ENCODE data around the gene ZDHHC6. TPM values are rescaled to one million over a fixed set of nuclear protein-coding genes. Genes with fewer than 3 reads are reported as not detected.

Gene ZDHHC6
- total RNA-seq, 2 donors from 2014 or later: 12.2 to 14.5 TPM

DNA sequence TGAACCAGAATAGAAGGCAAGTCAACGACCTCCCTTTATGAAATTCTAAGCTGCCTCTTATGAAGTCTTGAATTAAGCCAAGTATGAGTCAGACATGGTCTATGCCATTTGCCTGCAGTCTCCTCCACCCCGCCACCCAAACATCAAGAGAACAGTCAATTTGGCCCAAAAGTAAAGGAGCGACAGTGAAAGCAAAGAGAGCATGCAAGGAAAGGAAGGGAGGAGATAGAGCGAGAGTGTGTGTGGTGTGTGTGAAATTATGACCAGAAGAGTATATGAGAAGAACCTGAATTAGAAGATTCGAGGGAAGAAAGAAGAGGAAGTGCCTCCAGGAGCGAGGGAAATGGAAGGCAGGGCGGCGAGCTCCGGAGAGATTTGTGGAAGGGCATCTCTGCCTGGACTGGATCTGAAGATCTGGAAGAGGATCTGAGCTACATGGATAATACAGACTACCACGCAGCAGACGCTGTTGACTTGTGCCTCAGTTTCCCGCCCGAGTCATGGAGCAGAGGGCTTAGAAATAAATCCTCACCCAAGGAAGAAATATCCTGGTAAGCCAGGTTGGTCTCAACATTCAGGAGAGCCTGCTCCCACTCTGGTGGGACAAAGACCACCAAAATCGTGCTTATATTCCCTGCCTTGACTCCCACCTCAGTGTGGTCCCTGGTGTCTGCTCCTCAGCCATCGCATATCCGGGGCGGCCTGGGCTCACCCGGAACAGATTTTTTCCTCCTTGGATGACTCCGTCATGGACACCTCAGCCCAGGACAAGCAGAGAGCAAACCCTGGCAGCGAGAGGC, 459 bp downstream of the ZDHHC6 start:
- WGBS, 2 donors: 2 to 4% methylated on average over 18 to 20 of the region's 20 CpGs
- Histone ChIP-seq H3K27me3 (no peaks in the 10 kb centered on the region), H3K36me3 (replicated peaks in 1 of 2; ENCODE audit: insufficient read depth in 1 of 2, low read depth in 2 of 2) (peaks cover 0 to 2% of the 10 kb centered on the region in 2 donors), H3K4me1 (peaks cover 24% of the 10 kb centered on the region), H3K4me3 (peak overlapping the region; percentile 75 to 85), H3K9me3 (no peaks in the 10 kb centered on the region), H3K27ac (peak overlapping the region; percentile 82 to 94 (median 87))
- TF ChIP-seq, protein P1, sequence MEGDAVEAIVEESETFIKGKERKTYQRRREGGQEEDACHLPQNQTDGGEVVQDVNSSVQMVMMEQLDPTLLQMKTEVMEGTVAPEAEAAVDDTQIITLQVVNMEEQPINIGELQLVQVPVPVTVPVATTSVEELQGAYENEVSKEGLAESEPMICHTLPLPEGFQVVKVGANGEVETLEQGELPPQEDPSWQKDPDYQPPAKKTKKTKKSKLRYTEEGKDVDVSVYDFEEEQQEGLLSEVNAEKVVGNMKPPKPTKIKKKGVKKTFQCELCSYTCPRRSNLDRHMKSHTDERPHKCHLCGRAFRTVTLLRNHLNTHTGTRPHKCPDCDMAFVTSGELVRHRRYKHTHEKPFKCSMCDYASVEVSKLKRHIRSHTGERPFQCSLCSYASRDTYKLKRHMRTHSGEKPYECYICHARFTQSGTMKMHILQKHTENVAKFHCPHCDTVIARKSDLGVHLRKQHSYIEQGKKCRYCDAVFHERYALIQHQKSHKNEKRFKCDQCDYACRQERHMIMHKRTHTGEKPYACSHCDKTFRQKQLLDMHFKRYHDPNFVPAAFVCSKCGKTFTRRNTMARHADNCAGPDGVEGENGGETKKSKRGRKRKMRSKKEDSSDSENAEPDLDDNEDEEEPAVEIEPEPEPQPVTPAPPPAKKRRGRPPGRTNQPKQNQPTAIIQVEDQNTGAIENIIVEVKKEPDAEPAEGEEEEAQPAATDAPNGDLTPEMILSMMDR (IDR thresholded peaks at IDR 0.05): no peak
- no peak for TF ChIP-seq POLR2A (IDR thresholded peaks at IDR 0.05)
- DNase-seq: no peak
- intact Hi-C loops (cut with DNase I): no loop called here
- ATAC-seq: no peak

DNA sequence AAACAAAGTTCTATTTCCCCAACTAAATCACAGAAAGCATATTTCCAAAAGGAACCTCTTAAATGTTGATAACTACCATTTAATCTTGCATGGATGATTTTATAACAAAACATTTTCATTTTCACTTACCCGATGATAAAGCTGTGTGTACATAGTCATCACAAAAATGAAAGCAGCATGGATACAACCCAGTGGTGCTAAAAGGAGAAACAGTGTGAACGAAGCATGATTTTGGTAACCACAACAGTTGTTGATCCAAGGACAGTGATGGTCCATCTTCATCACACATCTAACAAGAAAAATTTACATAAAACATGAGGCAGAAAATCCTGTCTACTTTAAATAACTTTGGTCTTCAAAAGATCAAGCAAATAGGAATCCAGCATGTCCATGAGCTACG, 4.7 kb downstream of the ZDHHC6 start:
- WGBS, 2 donors: 47 to 48% methylated on average over 3 of the region's 3 CpGs
- intact Hi-C loops (cut with DNase I): no loop called here
- no peak for TF ChIP-seq POLR2A (IDR thresholded peaks at IDR 0.05)
- H3K27me3 ChIP-seq: no peaks in the 10 kb centered on the region
- ATAC-seq (no peak), DNase-seq (no peak)
- H3K9me3 ChIP-seq: no peaks in the 10 kb centered on the region
- peaks cover 11% of the 10 kb centered on the region for H3K4me1 ChIP-seq
- H3K4me3 ChIP-seq: no peak overlapping the region
- H3K27ac ChIP-seq: no peak overlapping the region
- peaks cover 0 to 14% of the 10 kb centered on the region in 2 donors for H3K36me3 ChIP-seq (replicated peaks in 1 of 2; ENCODE audit: insufficient read depth in 1 of 2, low read depth in 2 of 2)

DNA sequence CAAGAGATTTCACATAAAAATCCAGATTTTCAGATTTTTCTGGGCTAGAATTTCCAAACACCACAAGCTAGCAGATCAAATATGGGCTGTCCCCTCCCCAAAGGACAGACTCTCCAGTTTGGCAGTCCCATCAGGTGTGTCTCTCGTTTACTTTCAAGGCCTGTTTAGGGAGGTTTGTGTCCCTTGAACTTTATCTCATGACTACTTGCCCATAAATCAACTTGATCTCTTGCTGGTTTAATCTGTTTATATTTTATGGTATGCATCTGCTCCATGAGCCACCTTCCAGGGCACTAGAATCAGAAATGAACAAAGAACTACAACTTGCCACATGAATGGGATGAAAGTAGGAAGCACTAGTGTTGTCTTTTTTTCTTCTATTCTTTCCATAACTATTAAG, 5.2 kb downstream of the ZDHHC6 start:
- intact Hi-C loops (cut with DNase I): no loop called here
- Histone ChIP-seq H3K27me3 (no peaks in the 10 kb centered on the region), H3K4me1 (peaks cover 11% of the 10 kb centered on the region), H3K36me3 (replicated peaks in 1 of 2; ENCODE audit: insufficient read depth in 1 of 2, low read depth in 2 of 2) (peaks cover 0 to 15% of the 10 kb centered on the region in 2 donors), H3K9me3 (no peaks in the 10 kb centered on the region), H3K27ac (no peak overlapping the region), H3K4me3 (no peak overlapping the region)
- ATAC-seq (no peak), DNase-seq (no peak)
- TF ChIP-seq, protein P1 (IDR thresholded peaks at IDR 0.05): no peak
- TF ChIP-seq POLR2A (IDR thresholded peaks at IDR 0.05): no peak
- 80 to 88% methylated on average over 1 of the region's 1 CpG for WGBS, 2 donors

DNA sequence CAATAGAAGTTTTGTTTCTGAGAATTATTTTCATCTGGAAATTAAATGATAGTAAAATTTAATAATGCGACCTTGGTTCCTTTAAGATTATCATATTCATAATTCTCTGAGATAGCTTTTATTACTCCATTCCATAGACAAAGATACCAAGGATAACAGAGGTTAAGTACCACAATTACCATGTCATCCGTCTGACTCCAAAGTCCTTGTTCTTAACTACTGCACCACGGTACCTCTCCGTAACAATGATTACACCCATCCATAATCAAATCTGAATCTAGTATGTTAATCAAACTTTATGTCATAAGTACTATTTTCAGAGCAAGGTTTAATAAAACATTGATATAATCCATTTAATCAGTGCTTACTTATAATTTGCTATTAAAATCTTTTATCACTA, 8.4 kb downstream of the ZDHHC6 start:
- H3K36me3 ChIP-seq (replicated peaks in 1 of 2; ENCODE audit: insufficient read depth in 1 of 2, low read depth in 2 of 2): peaks cover 0 to 18% of the 10 kb centered on the region in 2 donors

DNA sequence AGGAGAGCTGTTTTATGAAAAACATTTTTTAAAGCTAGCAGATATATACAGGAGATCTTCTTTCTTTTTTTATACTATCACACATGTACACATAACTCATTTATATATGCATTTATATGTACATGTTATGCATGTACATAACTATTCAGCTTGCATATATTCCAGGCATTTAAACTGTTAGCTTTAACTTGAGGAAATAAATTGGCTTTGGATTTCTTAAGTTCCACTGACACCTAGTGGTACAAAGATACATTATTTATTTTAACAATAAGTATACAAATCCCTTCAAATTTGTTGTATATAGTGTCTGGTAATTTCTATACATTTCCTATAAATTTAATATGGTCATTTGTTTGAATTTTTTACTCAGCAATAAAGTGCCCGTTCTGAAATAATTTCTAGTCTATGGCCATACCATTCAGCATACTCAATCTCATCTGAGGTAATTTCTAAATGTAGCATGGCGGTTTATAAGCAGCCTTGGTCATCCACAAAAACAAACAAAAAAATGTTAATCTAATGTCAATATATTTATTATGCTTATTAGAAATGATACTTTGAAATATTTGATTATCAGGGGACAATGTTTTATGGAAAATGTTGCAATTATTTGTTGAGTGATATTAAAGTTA, 11.6 kb downstream of the ZDHHC6 start:
- WGBS, 2 donors: 77 to 79% methylated on average over 2 of the region's 2 CpGs
- intact Hi-C loops (cut with DNase I): no loop called here
- Histone ChIP-seq H3K36me3 (replicated peaks in 1 of 2; ENCODE audit: insufficient read depth in 1 of 2, low read depth in 2 of 2) (peaks cover 0 to 20% of the 10 kb centered on the region in 2 donors), H3K27ac (no peak overlapping the region), H3K27me3 (no peaks in the 10 kb centered on the region), H3K4me1 (no peaks in the 10 kb centered on the region), H3K9me3 (no peaks in the 10 kb centered on the region), H3K4me3 (no peak overlapping the region)
- no peak for TF ChIP-seq POLR2A (IDR thresholded peaks at IDR 0.05)
- TF ChIP-seq, protein P1 (IDR thresholded peaks at IDR 0.05): peak in 6 of 7 experiments; percentile 31 to 45 (median 34)
- ATAC-seq (no peak), DNase-seq (no peak)

More for the DNA sequence above, 8.4 kb downstream of the ZDHHC6 start:
- DNase-seq: no peak
- Histone ChIP-seq H3K9me3 (no peaks in the 10 kb centered on the region), H3K4me1 (no peaks in the 10 kb centered on the region), H3K4me3 (no peak overlapping the region), H3K27ac (no peak overlapping the region), H3K27me3 (no peaks in the 10 kb centered on the region)
- no peak for ATAC-seq
- intact Hi-C loops (cut with DNase I): no loop called here
- no peak for TF ChIP-seq POLR2A (IDR thresholded peaks at IDR 0.05)
- TF ChIP-seq, protein P1 (IDR thresholded peaks at IDR 0.05): no peak
- WGBS, 2 donors: 92 to 93% methylated on average over 4 of the region's 4 CpGs
